Measurements from ENCODE around the gene DNASE1L1. TPM values are rescaled to one million over a fixed set of nuclear protein-coding genes. Genes with fewer than 3 reads are reported as not detected.
"Not testable (repeated sequence)": the region's sequence is repeated elsewhere in the genome, so short reads cannot be mapped to it uniquely, and the experiment has no call there.

Gene DNASE1L1
- total RNA-seq, 1 donor from 2014 or later, result 58.7 TPM

GRCh38 chrX:154417157-154417556 is 8.1 kb upstream of the DNASE1L1 start:
- ATAC-seq, result no peak
- intact Hi-C loops (cut with micrococcal nuclease), result no loop called here
- DNase-seq, result no peak

DNA sequence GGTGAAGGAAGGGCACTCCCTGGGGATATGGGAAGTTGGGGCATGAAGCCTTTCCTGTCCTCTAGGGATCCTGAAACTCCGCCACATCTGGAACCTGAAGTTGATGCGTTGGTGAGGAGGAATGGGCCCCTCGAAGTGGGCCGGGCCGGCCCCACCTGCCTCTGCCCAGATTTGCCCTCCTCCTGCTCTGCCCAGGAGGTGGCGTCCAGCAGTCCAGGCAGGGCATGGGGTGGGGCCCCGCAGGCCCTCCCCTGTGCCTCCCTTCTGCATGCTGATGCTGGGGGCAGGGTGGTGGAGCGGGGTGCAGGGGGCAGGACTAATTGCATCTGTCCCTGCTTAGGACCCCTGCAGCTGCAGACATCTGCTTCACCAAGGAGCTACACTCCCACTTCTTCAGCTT is 4.1 kb upstream of the DNASE1L1 start:
- no peak for DNase-seq
- intact Hi-C loops (cut with micrococcal nuclease), result no loop called here
- no peak for ATAC-seq

DNA sequence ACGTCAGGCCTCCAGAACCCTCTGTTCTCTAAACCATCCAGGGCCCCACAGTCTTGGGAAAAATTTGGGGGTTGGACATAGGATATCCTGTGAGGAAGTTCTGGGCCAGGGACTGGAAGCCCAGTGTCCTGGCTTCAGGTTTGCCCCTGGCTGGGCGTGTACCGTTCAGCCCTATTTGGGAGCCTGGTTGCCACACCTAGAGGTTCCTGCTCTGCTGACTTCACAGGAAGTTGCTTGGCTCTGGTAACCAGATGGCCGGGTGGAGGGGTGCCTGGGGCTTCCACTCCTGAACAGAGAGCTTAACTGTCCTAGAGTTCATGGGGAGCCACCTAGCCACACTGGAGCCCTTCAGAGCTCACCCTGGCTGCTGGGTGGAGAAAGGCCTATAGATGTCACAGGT is 3.4 kb upstream of the DNASE1L1 start:
- intact Hi-C loops (cut with micrococcal nuclease), result no loop called here
- ATAC-seq, result peak; percentile 23
- no peak for DNase-seq

GRCh38 chrX:154411981-154412340 is 2.9 kb upstream of the DNASE1L1 start:
- intact Hi-C loops (cut with micrococcal nuclease), result no loop called here
- DNase-seq, result peak; percentile 77
- ATAC-seq, result peak; percentile 84

DNA sequence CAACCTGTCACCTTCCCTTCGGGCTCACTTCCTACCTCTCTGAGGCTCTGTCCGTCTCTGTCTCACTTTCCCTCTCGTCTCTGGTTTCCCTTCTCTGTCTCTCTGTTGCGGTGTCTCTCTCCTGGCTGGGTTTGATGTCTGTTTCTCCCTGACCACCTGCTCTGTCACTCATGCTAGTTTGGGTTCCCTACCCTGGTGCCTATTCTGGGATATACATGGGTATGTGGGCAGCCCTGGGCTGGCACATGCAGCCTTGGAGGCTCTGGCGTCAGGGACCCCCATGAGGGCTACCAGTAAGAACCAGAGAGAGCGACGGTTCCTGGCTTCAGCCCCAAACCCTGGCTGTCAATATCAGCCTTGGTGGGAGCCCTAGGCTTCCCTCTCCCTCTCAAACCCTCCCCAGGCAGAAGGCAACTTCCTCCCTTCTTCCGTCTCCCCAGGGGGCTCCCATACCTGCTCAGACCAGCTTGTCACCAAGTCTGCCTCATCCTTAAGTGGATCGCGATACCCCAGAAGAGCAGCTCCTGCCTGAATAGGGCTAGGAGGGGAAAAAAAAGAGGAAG is 314 bp downstream of the DNASE1L1 start:
- ATAC-seq (no peak), DNase-seq (no peak)
- intact Hi-C loops (cut with micrococcal nuclease), result no loop called here

- intact Hi-C loops (cut with micrococcal nuclease), result no loop called here
- ATAC-seq, result no peak
- no peak for DNase-seq
Measured at GRCh38 chrX:154404625-154405192, 4.3 kb downstream of the DNASE1L1 start.

- ATAC-seq (no peak), DNase-seq (no peak)
- intact Hi-C loops (cut with micrococcal nuclease), result no loop called here
Measured at GRCh38 chrX:154403858-154404257, 5.2 kb downstream of the DNASE1L1 start.

DNA sequence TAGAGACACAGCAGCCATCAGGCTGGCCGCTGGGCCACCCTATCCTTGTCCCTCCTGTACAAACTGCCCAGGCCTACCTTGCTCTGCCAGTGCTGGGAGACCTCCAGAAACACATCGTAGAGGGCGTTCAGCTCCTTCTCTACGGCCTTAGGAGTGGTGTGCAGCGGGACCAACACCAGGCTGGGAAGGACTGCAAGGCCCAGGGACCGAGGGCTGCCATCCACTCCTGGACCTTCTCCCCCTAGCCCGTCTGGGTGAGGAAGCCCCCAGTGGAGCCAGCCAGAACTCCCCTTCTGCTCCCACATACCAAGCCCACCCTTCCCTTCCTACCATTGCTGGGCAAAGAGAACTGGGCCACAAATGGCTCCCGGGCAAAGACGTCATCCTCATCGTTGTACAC is 5.9 kb downstream of the DNASE1L1 start:
- DNase-seq (no peak), ATAC-seq (no peak)
- intact Hi-C loops (cut with micrococcal nuclease), result no loop called here

DNA sequence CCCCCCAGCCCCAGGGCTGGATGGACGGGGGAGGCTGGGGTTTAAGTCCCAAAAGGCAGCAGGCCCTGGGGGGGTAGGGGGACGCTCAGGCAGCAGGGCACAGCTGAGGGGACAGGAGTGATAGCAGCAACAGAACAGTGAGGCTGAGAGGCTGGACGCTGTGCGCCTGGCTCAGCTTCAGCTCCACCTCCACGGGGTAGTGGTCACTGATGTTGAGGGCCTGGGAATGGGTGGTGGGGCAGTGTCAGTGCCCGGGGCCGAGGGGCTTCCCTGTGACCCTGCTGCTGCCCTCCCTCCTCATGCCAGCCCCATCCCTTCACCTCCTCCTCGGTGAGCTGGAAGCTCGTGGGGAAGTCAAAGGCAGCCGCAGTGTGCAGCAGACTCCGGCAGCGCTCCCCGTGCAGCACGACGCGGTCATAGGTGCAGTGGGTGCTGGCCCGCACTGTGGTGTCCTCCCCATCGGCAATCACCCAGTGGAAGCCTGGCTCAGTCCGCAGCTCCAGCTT is 6.4 kb downstream of the DNASE1L1 start:
- no peak for ATAC-seq
- no peak for DNase-seq
- intact Hi-C loops (cut with micrococcal nuclease), result no loop called here

GRCh38 chrX:154401918-154402621 is 7.0 kb downstream of the DNASE1L1 start:
- ATAC-seq, result no peak
- intact Hi-C loops (cut with micrococcal nuclease), result no loop called here
- DNase-seq, result no peak

DNA sequence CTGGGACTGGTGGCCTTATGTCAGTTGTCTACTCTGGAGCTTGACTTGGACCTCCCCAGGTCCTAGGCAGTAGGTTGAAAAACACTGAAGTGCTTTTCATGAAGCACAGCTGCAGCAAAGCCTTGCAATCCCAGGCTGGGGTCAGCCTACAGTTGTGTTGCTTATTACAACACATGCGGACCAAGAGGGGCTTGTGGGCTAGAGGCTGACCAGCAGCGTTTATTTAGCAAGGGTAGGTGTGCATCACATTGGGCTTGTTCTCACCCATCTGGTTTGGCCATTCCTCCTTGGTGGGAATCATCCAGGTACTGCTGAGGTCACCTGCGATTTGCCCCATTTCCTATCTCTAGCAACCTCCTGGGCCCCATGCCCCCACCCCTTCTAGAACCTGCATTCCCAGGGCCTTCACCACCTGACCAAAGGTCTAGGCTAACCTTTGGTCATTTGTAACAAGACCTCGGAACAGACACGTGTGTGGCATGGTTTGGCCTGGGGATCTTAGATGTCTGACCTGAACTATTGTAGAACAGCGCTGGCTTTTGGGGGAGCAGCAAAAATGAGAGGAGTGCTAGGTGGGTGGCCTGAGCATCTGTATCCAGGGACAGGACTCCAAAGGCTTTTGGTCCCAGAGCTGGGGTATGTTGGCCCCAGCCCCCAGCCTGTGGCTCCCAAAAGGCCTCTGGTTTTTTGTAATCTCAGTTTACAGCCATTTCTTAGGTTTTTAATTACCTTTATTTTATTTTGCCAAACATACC is 7.8 kb downstream of the DNASE1L1 start:
- intact Hi-C loops (cut with micrococcal nuclease), result no loop called here
- ATAC-seq (no peak), DNase-seq (no peak)

DNA sequence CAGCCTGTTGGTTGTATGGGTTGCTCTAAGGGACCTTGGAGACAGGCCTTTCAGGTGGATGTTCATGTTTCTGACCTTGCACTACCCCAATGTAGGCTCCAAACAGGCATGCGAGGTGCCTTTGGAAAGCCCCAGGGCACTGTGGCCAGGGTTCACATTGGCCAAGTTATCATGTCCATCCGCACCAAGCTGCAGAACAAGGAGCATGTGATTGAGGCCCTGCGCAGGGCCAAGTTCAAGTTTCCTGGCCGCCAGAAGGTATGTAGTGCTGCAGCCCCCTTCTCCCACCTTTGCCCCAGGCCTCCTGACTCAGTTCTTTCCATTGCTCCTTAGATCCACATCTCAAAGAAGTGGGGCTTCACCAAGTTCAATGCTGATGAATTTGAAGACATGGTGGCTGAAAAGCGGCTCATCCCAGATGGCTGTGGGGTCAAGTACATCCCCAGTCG is 8.7 kb downstream of the DNASE1L1 start:
- intact Hi-C loops (cut with micrococcal nuclease); DNase-seq; ATAC-seq: not testable (repeated sequence)

DNA sequence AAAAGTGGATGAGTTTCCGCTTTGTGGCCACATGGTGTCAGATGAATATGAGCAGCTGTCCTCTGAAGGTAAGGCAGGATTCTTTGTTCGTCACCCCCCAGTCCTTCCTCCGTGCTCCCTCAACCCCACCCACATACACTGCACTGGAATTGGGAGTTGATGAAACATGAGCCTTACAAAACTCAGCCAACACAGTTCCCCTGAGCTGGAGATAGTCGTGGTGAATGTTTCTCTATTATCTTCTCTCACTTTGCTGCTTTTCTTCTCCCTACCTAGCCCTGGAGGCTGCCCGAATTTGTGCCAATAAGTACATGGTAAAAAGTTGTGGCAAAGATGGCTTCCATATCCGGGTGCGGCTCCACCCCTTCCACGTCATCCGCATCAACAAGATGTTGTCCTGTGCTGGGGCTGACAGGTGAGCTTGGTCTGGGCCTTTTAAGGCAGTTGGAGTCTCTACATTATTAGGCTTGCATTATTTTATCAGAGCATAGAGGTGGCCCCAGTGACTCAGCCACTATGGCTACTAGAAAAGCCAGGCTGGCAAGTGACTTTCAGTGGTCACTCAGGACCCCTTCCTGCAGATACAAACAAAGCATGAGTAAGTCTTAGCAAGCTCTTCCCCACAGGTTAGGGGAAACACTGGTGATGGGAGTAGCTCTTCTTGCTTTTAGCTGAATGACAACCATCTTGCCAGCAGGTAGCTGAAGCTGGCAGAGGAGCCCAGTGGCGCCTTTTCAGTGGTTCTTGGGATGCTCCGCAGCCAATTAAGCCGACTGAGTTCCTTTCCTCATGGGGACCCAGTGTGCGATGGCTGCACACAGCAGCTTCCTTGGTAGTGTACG is 9.3 kb downstream of the DNASE1L1 start:
- intact Hi-C loops (cut with micrococcal nuclease), result no loop called here
- no peak for ATAC-seq

GRCh38 chrX:154398668-154399526 is 10.2 kb downstream of the DNASE1L1 start:
- ATAC-seq (peak; percentile 65), DNase-seq (peak; percentile 92)
- intact Hi-C loops (cut with micrococcal nuclease), result no loop called here

More for the DNA sequence above, 9.3 kb downstream of the DNASE1L1 start:
- DNase-seq, result no peak

- ATAC-seq (peak; percentile 93), DNase-seq (peak; percentile 95)
- intact Hi-C loops (cut with micrococcal nuclease), result no loop called here
Measured at GRCh38 chrX:154397888-154398667, 11.0 kb downstream of the DNASE1L1 start, which contains the start of gene RPL10. Gene RPL10, plus strand, starts transcription at chrX:154398377. Its CDS starts 143 bp downstream, at chrX:154398520.

DNA sequence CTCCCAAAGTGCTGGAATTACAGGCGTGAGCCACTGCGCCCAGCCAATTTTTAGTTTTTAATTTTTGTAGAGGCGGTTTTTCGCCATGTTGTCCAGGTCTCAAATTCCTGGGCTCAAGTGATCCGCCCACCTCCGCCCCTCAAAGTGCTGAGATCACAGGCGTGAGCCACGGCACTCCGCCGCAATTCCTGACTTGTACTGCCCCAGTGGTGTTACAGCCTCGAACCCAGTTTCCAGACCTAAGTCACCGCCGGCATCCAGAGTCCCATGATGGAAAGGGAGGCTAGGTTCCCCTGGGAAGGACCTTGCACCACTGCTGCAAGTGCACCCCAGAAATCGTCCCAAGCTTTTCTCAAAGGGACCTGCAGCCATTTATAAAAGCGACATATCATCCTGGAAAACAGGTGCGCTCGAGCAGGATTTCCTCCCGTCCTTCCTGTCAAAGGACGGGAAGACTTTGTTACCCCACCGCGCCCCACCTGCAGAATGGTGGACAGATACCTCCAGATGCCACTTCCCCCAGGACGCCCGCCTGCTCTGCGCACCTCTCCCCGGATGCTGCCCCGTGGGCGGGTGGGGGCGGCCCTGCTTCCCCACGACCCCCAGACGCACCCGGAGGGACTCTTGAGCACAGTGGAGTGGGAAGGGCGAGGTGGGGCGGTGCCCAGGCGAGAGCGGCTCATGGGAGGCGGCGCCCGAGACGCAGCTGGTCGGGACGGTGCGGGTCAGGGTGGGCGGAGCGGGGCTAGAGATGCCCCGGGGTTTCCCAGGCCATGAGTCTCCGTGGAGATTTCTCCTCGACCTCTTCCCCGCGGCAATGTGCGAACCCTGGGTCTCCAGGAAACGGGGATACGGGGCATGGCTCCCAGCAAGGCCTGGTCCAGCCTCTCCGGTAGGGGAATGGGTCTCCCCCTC is 11.8 kb downstream of the DNASE1L1 start:
- intact Hi-C loops (cut with micrococcal nuclease), result no loop called here
- ATAC-seq, result peak; percentile 84
- peak; percentile 87 for DNase-seq

Measured in left ventricle myocardium superior (tissue), 1 donor.